Upper lobe of right lung (tissue), 1 donor: ENCODE data around the gene CEP72. TPM values are rescaled to one million over a fixed set of nuclear protein-coding genes. Genes with fewer than 3 reads are reported as not detected.

Experiments
- ATAC-seq: fragments of 200-7000 bp; cut with Tn5 transposase; one replicate; pipeline ENCODE4 v1.9.1; 2020; ENCODE audit warnings: mild to moderate bottlenecking, moderate library complexity
- DNase-seq: peaks from one replicate; pipeline ENCODE4 v3.0.0-alpha.2; 2020
- H3K27ac ChIP-seq: fragments of 200-600 bp; one replicate; pipeline ENCODE4 v1.8.0; 2022
- H3K27me3 ChIP-seq: fragments of 200-600 bp; one replicate; pipeline ENCODE4 v1.8.0; 2022; ENCODE audit warnings: mild to moderate bottlenecking
- H3K36me3 ChIP-seq: fragments of 200-600 bp; one replicate; pipeline ENCODE4 v1.8.0; 2022
- H3K4me1 ChIP-seq: fragments of 200-600 bp; one replicate; pipeline ENCODE4 v1.8.0; 2022
- H3K4me3 ChIP-seq: fragments of 200-600 bp; one replicate; pipeline ENCODE4 v1.8.0; 2022; ENCODE audit warnings: mild to moderate bottlenecking
- H3K9me3 ChIP-seq: fragments of 200-600 bp; one replicate; pipeline ENCODE4 v1.8.0; 2022
- CTCF ChIP-seq: fragments of 200-600 bp; IDR thresholded peaks from one replicate; pipeline ENCODE4 v1.8.0; 2022; ENCODE audit warnings: antibody characterized with exemption
- intact Hi-C: fragments of 100-400 bp; cut with DNase I; formaldehyde crosslinking; loops from one replicate; pipeline ENCODE4 v1.11.0; 2022
- total RNA-seq: library from RNA; stranded (reverse); fragmentation: NEBNext Ultra II Directional; extraction: Animal tissue kit (Norgen Biotek cat#: 25700); gene quantifications from one replicate; pipeline ENCODE4 v1.2.1, GENCODE V29; 2021
- donor health status: DM: no; HTN: yes; CAD: no; lungs with severe emphysema.

Gene CEP72
- total RNA-seq, 1 donor from 2014 or later, result 13.2 TPM

GRCh38 chr5:664994-665360 lies 52.8 kb downstream of the CEP72 start:
- no peak overlapping the region for H3K27ac ChIP-seq
- H3K9me3 ChIP-seq, result no peaks in the 10 kb centered on the region
- H3K27me3 ChIP-seq, result no peaks in the 10 kb centered on the region
- peaks cover 19% of the 10 kb centered on the region for H3K36me3 ChIP-seq
- no peak for ATAC-seq
- intact Hi-C loops, result no loop called here
- no peaks in the 10 kb centered on the region for H3K4me1 ChIP-seq
- TF ChIP-seq CTCF, result no peak
- DNase-seq, result no peak
- H3K4me3 ChIP-seq, result no peak overlapping the region

DNA sequence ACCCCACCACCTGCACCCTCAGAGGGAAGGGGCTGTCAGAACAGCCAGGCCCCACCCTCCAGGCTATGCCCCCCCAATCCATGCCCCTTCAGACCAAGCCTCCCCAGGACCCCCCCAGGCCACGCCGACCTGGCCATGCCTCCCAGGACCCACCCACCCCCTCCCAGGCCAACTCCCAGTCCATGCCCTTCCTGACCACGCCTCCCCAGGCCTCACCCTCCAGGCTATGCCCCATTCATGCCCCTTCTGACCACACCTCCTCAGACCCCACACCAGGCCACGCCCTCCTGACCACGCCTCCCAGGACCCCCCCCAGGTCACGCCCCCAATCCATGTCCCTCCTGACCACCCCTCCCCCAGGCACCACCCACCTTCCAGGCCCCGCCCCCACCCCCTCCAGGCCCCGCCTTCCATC lies 53.4 kb downstream of the CEP72 start:
- no peak overlapping the region for H3K4me3 ChIP-seq
- DNase-seq, result no peak
- peaks cover 19% of the 10 kb centered on the region for H3K36me3 ChIP-seq
- no peaks in the 10 kb centered on the region for H3K27me3 ChIP-seq
- intact Hi-C loops, result no loop called here
- H3K9me3 ChIP-seq, result no peaks in the 10 kb centered on the region
- no peak for ATAC-seq
- no peaks in the 10 kb centered on the region for H3K4me1 ChIP-seq
- no peak overlapping the region for H3K27ac ChIP-seq
- TF ChIP-seq CTCF, result no peak

- intact Hi-C loops, result no loop called here
- ATAC-seq (no peak), DNase-seq (no peak)
- H3K4me1 ChIP-seq, result no peaks in the 10 kb centered on the region
- H3K36me3 ChIP-seq, result peaks cover 19% of the 10 kb centered on the region
- H3K4me3 ChIP-seq, result no peak overlapping the region
- H3K27ac ChIP-seq, result no peak overlapping the region
- H3K9me3 ChIP-seq, result no peaks in the 10 kb centered on the region
- TF ChIP-seq CTCF, result no peak
- no peaks in the 10 kb centered on the region for H3K27me3 ChIP-seq
Measured at GRCh38 chr5:665956-666711, 54.0 kb downstream of the CEP72 start.

- ATAC-seq, result no peak
- no peaks in the 10 kb centered on the region for H3K9me3 ChIP-seq
- no peak for DNase-seq
- no peak for TF ChIP-seq CTCF
- no peak overlapping the region for H3K4me3 ChIP-seq
- H3K36me3 ChIP-seq, result peaks cover 19% of the 10 kb centered on the region
- H3K27me3 ChIP-seq, result no peaks in the 10 kb centered on the region
- H3K27ac ChIP-seq, result no peak overlapping the region
- H3K4me1 ChIP-seq, result peaks cover 6% of the 10 kb centered on the region
- intact Hi-C loops, result no loop called here
Measured at GRCh38 chr5:666816-667498, 54.8 kb downstream of the CEP72 start.

GRCh38 chr5:668283-668995 lies 56.3 kb downstream of the CEP72 start:
- DNase-seq (peak; percentile 52), ATAC-seq (no peak)
- Histone ChIP-seq H3K4me1 (peaks cover 21% of the 10 kb centered on the region), H3K27me3 (peaks cover under 1% of the 10 kb centered on the region), H3K9me3 (no peaks in the 10 kb centered on the region), H3K36me3 (peaks cover 17% of the 10 kb centered on the region), H3K27ac (no peak overlapping the region), H3K4me3 (no peak overlapping the region)
- intact Hi-C loops, result no loop called here
- no peak for TF ChIP-seq CTCF
